Activated CD8-positive, alpha-beta memory T cell treated with anti-CD3 and anti-CD28 coated beads, Interleukin-2, amount 50 U/mL, for 24 hours (primary cell): ENCODE results near the gene RALB.

Experiments used
- DNase-seq: peaks from one replicate; pipeline ENCODE4 v3.0.0-alpha.2; 2020; ENCODE audit errors: extremely low read depth

RALB gene

GRCh38 chr2:120252225-120253020 lies at the start of gene RALB:
TSS of gene RALB (plus strand) at chr2:120252852. CDS start at chr2:120278665, 25,813 bp downstream.
- DNase-seq: peak; percentile 96

- DNase-seq: no peak
These were observed 49.2 kb upstream of the RALB start for GRCh38 chr2:120203251-120204021.

- no peak for DNase-seq
These were observed 48.6 kb upstream of the RALB start for GRCh38 chr2:120204022-120204405.

- no peak for DNase-seq
These were observed 48.2 kb upstream of the RALB start for GRCh38 chr2:120204417-120204816.

- DNase-seq: no peak
These were observed 47.5 kb upstream of the RALB start for GRCh38 chr2:120204945-120205670.

- DNase-seq: no peak
These were observed 46.5 kb upstream of the RALB start for GRCh38 chr2:120206022-120206581.

- DNase-seq: no peak
These were observed 44.0 kb upstream of the RALB start for GRCh38 chr2:120208381-120209353.

GRCh38 chr2:120209427-120210269 lies 43.0 kb upstream of the RALB start:
- DNase-seq: no peak

- no peak for DNase-seq
These were observed 42.4 kb upstream of the RALB start for GRCh38 chr2:120210270-120210693.

- no peak for DNase-seq
These were observed 34.5 kb upstream of the RALB start for GRCh38 chr2:120218181-120218580.

GRCh38 chr2:120219291-120219690 lies 33.4 kb upstream of the RALB start:
- DNase-seq: no peak

- no peak for DNase-seq
These were observed 32.9 kb upstream of the RALB start for GRCh38 chr2:120219766-120220165.

GRCh38 chr2:120220756-120221155 lies 31.9 kb upstream of the RALB start:
- DNase-seq: no peak

GRCh38 chr2:120221616-120222015 lies 31.0 kb upstream of the RALB start:
- DNase-seq: no peak

GRCh38 chr2:120222186-120223033 lies 30.2 kb upstream of the RALB start:
- no peak for DNase-seq

GRCh38 chr2:120223034-120223912 lies 29.4 kb upstream of the RALB start, which contains the start of gene TMEM185B:
TSS of gene TMEM185B (minus strand) at chr2:120223400. CDS start at chr2:120222976, 424 bp downstream.
- peak; percentile 64 for DNase-seq

GRCh38 chr2:120224256-120224655 lies 28.4 kb upstream of the RALB start:
- DNase-seq: no peak
